HepG2 (cell line): ENCODE results near the gene SGIP1.

Experiments
- CTCF ChIP-seq: sonication (generic); formaldehyde crosslinking; IDR thresholded peaks from 2 replicates; pipeline ENCODE4 v1.5.0; 2020; ENCODE audit warnings: mild to moderate bottlenecking, missing genetic modification reagents, moderate library complexity
- JUN ChIP-seq: sonication (generic); formaldehyde crosslinking; IDR thresholded peaks from 2 replicates; pipeline ENCODE4 v1.4.0; 2020; ENCODE audit warnings: mild to moderate bottlenecking, missing genetic modification reagents
- MAFF ChIP-seq: IDR thresholded peaks from 2 replicates; pipeline ENCODE4 v1.6.1; 2011; ENCODE audit warnings: low read depth, low read length, improper control_type of control experiment
- NFIC ChIP-seq: IDR thresholded peaks from 2 replicates; pipeline ENCODE4 v1.6.1; 2012; ENCODE audit warnings: mild to moderate bottlenecking, low read length, inconsistent platforms
- POLR2A ChIP-seq, 2 experiments: IDR thresholded peaks; 2 replicates each; pipeline ENCODE4 v1.6.1; 2011; ENCODE audit warnings: low read depth in 2 of 2, low read length in 2 of 2, mild to moderate bottlenecking in 1 of 2, moderate library complexity in 1 of 2; ENCODE audit not compliant: insufficient read depth in 1 of 2
- TCF7 ChIP-seq: sonication (generic); IDR thresholded peaks from 2 replicates; pipeline ENCODE4 v1.6.1; 2016; ENCODE audit warnings: antibody characterized with exemption, low read depth
- THYN1 ChIP-seq: sonication (generic); formaldehyde crosslinking; IDR thresholded peaks from 2 replicates; pipeline ENCODE4 v1.8.1; 2023; ENCODE audit warnings: low read depth, mild to moderate bottlenecking, moderate library complexity, missing genetic modification reagents, borderline replicate concordance
- ZFP41 ChIP-seq: sonication (generic); formaldehyde crosslinking; IDR thresholded peaks from 2 replicates; pipeline ENCODE4 v1.4.0; 2020; ENCODE audit warnings: mild to moderate bottlenecking, missing genetic modification reagents, borderline replicate concordance
- ZNF264 ChIP-seq: sonication (generic); formaldehyde crosslinking; IDR thresholded peaks from 2 replicates; pipeline ENCODE4 v1.4.0; 2020; ENCODE audit warnings: missing genetic modification reagents
- ZNF513 ChIP-seq: sonication (generic); formaldehyde crosslinking; conservative IDR thresholded peaks from 2 replicates; pipeline ENCODE4 v1.5.0; 2020; ENCODE audit warnings: missing genetic modification reagents
- TF ChIP-seq, protein P1 (sequence below): sonication (generic); formaldehyde crosslinking; IDR thresholded peaks from 2 replicates; pipeline ENCODE4 v1.9.0; 2021; ENCODE audit warnings: missing genetic modification reagents, mild to moderate bottlenecking, borderline replicate concordance
- TF ChIP-seq, protein P2 (sequence below): IDR thresholded peaks from 2 replicates; pipeline ENCODE4 v1.6.1; 2012; ENCODE audit warnings: inconsistent platforms

DNA sequence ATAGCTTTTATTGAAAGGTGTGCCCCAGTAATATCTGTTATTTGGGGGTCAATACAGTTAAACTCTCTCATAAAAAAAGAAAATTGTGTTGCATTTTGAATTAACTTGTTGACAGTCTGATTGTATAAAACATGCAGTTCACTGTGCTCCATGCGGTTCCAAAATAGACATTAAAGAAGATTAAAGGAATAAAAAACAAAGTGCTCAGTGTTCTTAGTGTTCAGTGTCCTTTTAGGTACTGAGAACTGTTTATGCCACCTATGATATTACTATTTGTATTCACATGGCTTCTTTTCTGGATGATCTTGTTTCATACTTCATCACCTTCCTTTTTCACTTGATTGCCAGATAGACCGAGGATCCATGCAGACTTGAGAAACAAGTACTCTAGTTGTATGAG, 15.3 kb upstream of the SGIP1 start:
- TF ChIP-seq MAFF (no peak), ZFP41 (CRISPR knock-in tag) (no peak), THYN1 (CRISPR knock-in tag) (no peak), TCF7 (no peak), ZNF513 (CRISPR knock-in tag) (no peak), JUN (CRISPR knock-in tag) (no peak), ZNF264 (no peak), POLR2A (IDR thresholded peaks at IDR 0.05; ENCODE audit: insufficient read depth in 1 of 2, low read depth in 2 of 2, low read length in 2 of 2) (no peak), CTCF (no peak), NFIC (no peak)
- TF ChIP-seq, protein P1, sequence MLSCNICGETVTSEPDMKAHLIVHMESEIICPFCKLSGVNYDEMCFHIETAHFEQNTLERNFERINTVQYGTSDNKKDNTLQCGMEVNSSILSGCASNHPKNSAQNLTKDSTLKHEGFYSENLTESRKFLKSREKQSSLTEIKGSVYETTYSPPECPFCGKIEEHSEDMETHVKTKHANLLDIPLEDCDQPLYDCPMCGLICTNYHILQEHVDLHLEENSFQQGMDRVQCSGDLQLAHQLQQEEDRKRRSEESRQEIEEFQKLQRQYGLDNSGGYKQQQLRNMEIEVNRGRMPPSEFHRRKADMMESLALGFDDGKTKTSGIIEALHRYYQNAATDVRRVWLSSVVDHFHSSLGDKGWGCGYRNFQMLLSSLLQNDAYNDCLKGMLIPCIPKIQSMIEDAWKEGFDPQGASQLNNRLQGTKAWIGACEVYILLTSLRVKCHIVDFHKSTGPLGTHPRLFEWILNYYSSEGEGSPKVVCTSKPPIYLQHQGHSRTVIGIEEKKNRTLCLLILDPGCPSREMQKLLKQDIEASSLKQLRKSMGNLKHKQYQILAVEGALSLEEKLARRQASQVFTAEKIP (CRISPR knock-in tag): no peak
- TF ChIP-seq, protein P2, sequence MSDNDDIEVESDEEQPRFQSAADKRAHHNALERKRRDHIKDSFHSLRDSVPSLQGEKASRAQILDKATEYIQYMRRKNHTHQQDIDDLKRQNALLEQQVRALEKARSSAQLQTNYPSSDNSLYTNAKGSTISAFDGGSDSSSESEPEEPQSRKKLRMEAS: no peak
